CD14-positive monocyte (primary cell): ENCODE data around the gene STX17. TPM values are rescaled to one million over a fixed set of nuclear protein-coding genes. Genes with fewer than 3 reads are reported as not detected.

ENCODE experiments used
- DNase-seq, 3 donors: peaks; one replicate each; pipeline ENCODE4 v3.0.0-alpha.2; 2011 to 2022
- H2AFZ ChIP-seq: 2 replicates; pipeline ENCODE4 v1.6.0; 2012; ENCODE audit warnings: mild to moderate bottlenecking, low read depth, low read length, inconsistent platforms; ENCODE audit not compliant: insufficient read depth, poor library complexity, severe bottlenecking
- H3K27ac ChIP-seq, 2 donors: 1 replicate in 1 of 2; 2 replicates in 1 of 2; pipeline ENCODE4 v1.5.1; 2012 to 2013; ENCODE audit warnings: low read length in 2 of 2, control low read depth in 1 of 2, inconsistent platforms in 1 of 2, low read depth in 1 of 2, mild to moderate bottlenecking in 1 of 2
- H3K27me3 ChIP-seq, 2 donors: one replicate each; pipeline versions ENCODE4 v1.6.0 to v1.6.1; 2011 to 2013; ENCODE audit warnings: low read length in 2 of 2; ENCODE audit not compliant: control insufficient read depth in 2 of 2, insufficient read depth in 2 of 2
- H3K36me3 ChIP-seq, 2 donors: replicated peaks in 1 of 2; 1 replicate in 1 of 2; 2 replicates in 1 of 2; pipeline versions ENCODE4 v1.5.1 to v1.6.1; 2012 to 2013; ENCODE audit warnings: low read length in 2 of 2, control low read depth in 1 of 2, inconsistent platforms in 1 of 2, mild to moderate bottlenecking in 1 of 2; ENCODE audit not compliant: insufficient read depth in 2 of 2, control insufficient read depth in 1 of 2
- H3K4me1 ChIP-seq, 2 donors: 1 replicate in 1 of 2; 2 replicates in 1 of 2; pipeline versions ENCODE4 v1.5.1 to v1.6.1; 2012 to 2013; ENCODE audit warnings: low read length in 2 of 2, control low read depth in 1 of 2, inconsistent platforms in 1 of 2, mild to moderate bottlenecking in 1 of 2, moderate library complexity in 1 of 2; ENCODE audit not compliant: insufficient read depth in 2 of 2, control insufficient read depth in 1 of 2
- H3K4me2 ChIP-seq: replicated peaks from 2 replicates; pipeline ENCODE3; 2012; ENCODE audit warnings: low read length, moderate library complexity, mild to moderate bottlenecking; ENCODE audit not compliant: poor library complexity, severe bottlenecking; ENCODE audit errors: extremely low read depth
- H3K4me3 ChIP-seq, 3 experiments: fragments of 200-600 bp in 1 of 3; sonication (generic) in 1 of 3; replicated peaks in 1 of 3; 1 replicate in 2 of 3; 2 replicates in 1 of 3; pipeline ENCODE4 v1.5.1; 2011 to 2013; ENCODE audit warnings: low read length in 3 of 3, mild to moderate bottlenecking in 3 of 3, control low read depth in 2 of 3, low read depth in 2 of 3, inconsistent platforms in 1 of 3, moderate library complexity in 1 of 3
- H3K79me2 ChIP-seq: 2 replicates; pipeline ENCODE4 v1.6.0; 2012; ENCODE audit warnings: mild to moderate bottlenecking, control low read depth, inconsistent platforms, low read length, moderate library complexity; ENCODE audit not compliant: insufficient read depth
- H3K9ac ChIP-seq: 2 replicates; pipeline ENCODE4 v1.6.0; 2017; ENCODE audit warnings: low read length, mild to moderate bottlenecking; ENCODE audit not compliant: insufficient read depth, poor library complexity, severe bottlenecking
- H3K9me3 ChIP-seq, 2 donors: replicated peaks in 1 of 2; 1 replicate in 1 of 2; 2 replicates in 1 of 2; pipeline versions ENCODE4 v1.5.1 to v1.6.1; 2012 to 2013; ENCODE audit warnings: low read length in 2 of 2, control low read depth in 1 of 2; ENCODE audit not compliant: control insufficient read depth in 1 of 2, insufficient read depth in 1 of 2
- H4K20me1 ChIP-seq: 2 replicates; pipeline ENCODE4 v1.6.0; 2012; ENCODE audit warnings: mild to moderate bottlenecking, low read length, control low read depth, moderate library complexity; ENCODE audit not compliant: insufficient read depth
- H3K27ac Mint-ChIP-seq, 7 donors: one replicate each; pipeline ENCODE4 v1.8.0; 2020; ENCODE audit warnings: mild to moderate bottlenecking in 7 of 7, mixed read lengths in 7 of 7, moderate library complexity in 6 of 7, inconsistent platforms in 2 of 7
- H3K27me3 Mint-ChIP-seq, 3 donors: one replicate each; pipeline ENCODE4 v1.8.0; 2021 to 2022; ENCODE audit warnings: low read depth in 3 of 3, mild to moderate bottlenecking in 3 of 3, mixed read lengths in 3 of 3, moderate library complexity in 3 of 3, inconsistent platforms in 1 of 3
- H3K36me3 Mint-ChIP-seq, 2 donors: one replicate each; pipeline ENCODE4 v1.8.0; 2020; ENCODE audit warnings: mixed read lengths in 2 of 2, inconsistent platforms in 1 of 2, mild to moderate bottlenecking in 1 of 2
- H3K4me1 Mint-ChIP-seq: one replicate; pipeline ENCODE4 v1.8.0; 2020; ENCODE audit warnings: mild to moderate bottlenecking, mixed read lengths
- H3K4me3 Mint-ChIP-seq, 2 donors: one replicate each; pipeline ENCODE4 v1.8.0; 2020; ENCODE audit warnings: mild to moderate bottlenecking in 2 of 2, mixed read lengths in 2 of 2, moderate library complexity in 1 of 2
- H3K9me3 Mint-ChIP-seq, 7 donors: one replicate each; pipeline ENCODE4 v1.8.0; 2020 to 2022; ENCODE audit warnings: mixed read lengths in 7 of 7, mild to moderate bottlenecking in 6 of 7, moderate library complexity in 6 of 7, inconsistent platforms in 2 of 7
- WGBS: methylation state at CpG from one replicate; pipeline ENCODE4 v1.1.5; 2013; ENCODE audit warnings: missing lambda C conversion rate; ENCODE audit not compliant: insufficient coverage; 5-methylcytosine and 5-hydroxymethylcytosine counted together
- intact Hi-C, 2 donors: fragments of 100-400 bp; cut with micrococcal nuclease; formaldehyde crosslinking; loops; one replicate each; pipeline versions ENCODE4 v1.15.0 to v1.15.1; 2023
- polyA plus RNA-seq, 3 donors: library from polyadenylated mRNA; depleted of rRNA in 1 of 3; unstranded in 2 of 3; stranded (reverse) in 1 of 3; fragments of 300-500 nt in 2 of 3; fragments of >200 nt in 1 of 3; fragmentation: Illumina TruSeq in 2 of 3; gene quantifications; 1 replicate in 2 of 3; 2 replicates in 1 of 3; pipeline ENCODE4 v1.2.3, GENCODE V29; 2012 to 2021
- TF ChIP-seq, protein P1 (sequence below): fragments of 200-600 bp; IDR thresholded peaks from one replicate; pipeline ENCODE4 v1.8.0; 2022; ENCODE audit warnings: antibody characterized with exemption, mild to moderate bottlenecking

The STX17 gene
- polyA plus RNA-seq, 3 donors = 10.3 to 16.8 (median 10.6) TPM

DNA sequence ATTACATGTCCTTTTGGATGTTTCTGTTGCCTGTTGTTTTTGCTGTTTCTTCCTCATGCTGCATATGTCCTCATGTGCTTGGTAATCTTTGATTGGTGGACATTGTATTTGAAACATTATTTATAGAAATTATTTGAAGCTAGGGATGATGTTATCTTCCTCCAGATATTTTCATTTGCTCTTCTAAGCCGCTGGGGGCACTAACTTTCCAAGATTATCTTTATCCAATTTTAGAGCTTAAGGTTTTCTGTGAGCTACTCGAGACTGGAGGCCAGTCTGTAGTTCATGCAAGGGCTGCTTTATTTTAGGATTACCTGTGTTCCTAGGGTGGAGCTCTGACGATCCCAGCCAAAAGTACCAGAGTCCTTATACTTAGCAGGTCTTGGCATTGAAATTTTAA, 40.9 kb downstream of the STX17 start:
- 100% methylated on average over 1 of the region's 3 CpGs for WGBS
- Mint-ChIP-seq H3K4me1 (peaks cover 2% of the 10 kb centered on the region), H3K9me3 (peaks cover 0 to 10% (median 5%) of the 10 kb centered on the region in 7 donors), H3K36me3 (peaks cover 12 to 16% of the 10 kb centered on the region in 2 donors), H3K27ac (no peak overlapping the region), H3K27me3 (peaks cover 0 to 2% (median 0%) of the 10 kb centered on the region in 3 donors), H3K4me3 (no peak overlapping the region)
- Histone ChIP-seq H3K79me2 (no peaks in the 10 kb centered on the region), H3K27me3 (no peaks in the 10 kb centered on the region), H3K9me3 (no peaks in the 10 kb centered on the region), H3K9ac (no peak overlapping the region), H3K4me1 (no peaks in the 10 kb centered on the region), H3K4me3 (no peak overlapping the region), H4K20me1 (no peaks in the 10 kb centered on the region), H3K27ac (no peak overlapping the region), H3K4me2 (no peak overlapping the region), H3K36me3 (peaks cover 10 to 18% of the 10 kb centered on the region in 2 donors), H2AFZ (no peak overlapping the region)
- intact Hi-C loops = no loop called here
- no peak for DNase-seq
- TF ChIP-seq, protein P1, sequence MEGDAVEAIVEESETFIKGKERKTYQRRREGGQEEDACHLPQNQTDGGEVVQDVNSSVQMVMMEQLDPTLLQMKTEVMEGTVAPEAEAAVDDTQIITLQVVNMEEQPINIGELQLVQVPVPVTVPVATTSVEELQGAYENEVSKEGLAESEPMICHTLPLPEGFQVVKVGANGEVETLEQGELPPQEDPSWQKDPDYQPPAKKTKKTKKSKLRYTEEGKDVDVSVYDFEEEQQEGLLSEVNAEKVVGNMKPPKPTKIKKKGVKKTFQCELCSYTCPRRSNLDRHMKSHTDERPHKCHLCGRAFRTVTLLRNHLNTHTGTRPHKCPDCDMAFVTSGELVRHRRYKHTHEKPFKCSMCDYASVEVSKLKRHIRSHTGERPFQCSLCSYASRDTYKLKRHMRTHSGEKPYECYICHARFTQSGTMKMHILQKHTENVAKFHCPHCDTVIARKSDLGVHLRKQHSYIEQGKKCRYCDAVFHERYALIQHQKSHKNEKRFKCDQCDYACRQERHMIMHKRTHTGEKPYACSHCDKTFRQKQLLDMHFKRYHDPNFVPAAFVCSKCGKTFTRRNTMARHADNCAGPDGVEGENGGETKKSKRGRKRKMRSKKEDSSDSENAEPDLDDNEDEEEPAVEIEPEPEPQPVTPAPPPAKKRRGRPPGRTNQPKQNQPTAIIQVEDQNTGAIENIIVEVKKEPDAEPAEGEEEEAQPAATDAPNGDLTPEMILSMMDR = no peak

DNA sequence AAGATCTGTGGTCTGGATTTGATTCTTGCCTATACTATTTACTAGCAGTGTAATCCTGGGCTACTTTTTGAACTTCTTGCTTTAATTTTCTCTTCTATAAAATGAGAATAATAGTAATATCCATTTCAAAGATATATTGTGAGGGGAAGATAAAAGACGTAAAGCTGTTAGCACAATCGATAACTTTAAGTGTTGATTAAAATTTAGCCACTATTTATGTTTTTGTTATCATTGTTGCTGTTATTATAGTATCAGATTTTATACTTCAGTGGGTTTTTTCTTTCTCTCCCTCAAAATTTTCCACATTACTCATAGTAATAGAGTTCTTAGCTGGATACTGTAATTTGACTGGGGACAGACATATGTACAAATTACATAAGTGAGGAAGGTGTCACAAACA, 42.0 kb downstream of the STX17 start:
- Mint-ChIP-seq H3K4me1 (peaks cover 3% of the 10 kb centered on the region), H3K27ac (no peak overlapping the region), H3K27me3 (peaks cover 0 to 2% (median 0%) of the 10 kb centered on the region in 3 donors), H3K36me3 (peaks cover 12 to 15% of the 10 kb centered on the region in 2 donors), H3K9me3 (peaks cover 0 to 5% (median under 1%) of the 10 kb centered on the region in 7 donors), H3K4me3 (no peak overlapping the region)
- Histone ChIP-seq H3K4me3 (no peak overlapping the region), H3K4me2 (no peak overlapping the region), H3K9ac (no peak overlapping the region), H3K79me2 (no peaks in the 10 kb centered on the region), H3K27me3 (no peaks in the 10 kb centered on the region), H3K9me3 (no peaks in the 10 kb centered on the region), H4K20me1 (no peaks in the 10 kb centered on the region), H3K27ac (no peak overlapping the region), H3K4me1 (no peaks in the 10 kb centered on the region), H2AFZ (no peak overlapping the region), H3K36me3 (peaks cover 10 to 18% of the 10 kb centered on the region in 2 donors)
- no peak for DNase-seq
- no CpG with 5 or more reads among the region's 2 CpGs for WGBS
- intact Hi-C loops = no loop called here
- TF ChIP-seq, protein P1 = no peak
